T-helper 17 cell (primary cell): Measurements from ENCODE around the gene PCSK2. TPM values are rescaled to one million over a fixed set of nuclear protein-coding genes. Genes with fewer than 3 reads are reported as not detected.
A peak's percentile ranks its signal among the peaks of the same experiment; 100 is the strongest.

Source experiments
- ATAC-seq: fragments of 150-1000 bp; cut with Tn5 transposase; 2 replicates; pipeline ENCODE4 v1.10.0; 2021; ENCODE audit warnings: mild to moderate bottlenecking, moderate library complexity
- DNase-seq, 3 donors: peaks; one replicate each; pipeline versions ENCODE4 v3.0.0 to v3.0.0-alpha.2; 2020 to 2021
- H3K9me3 ChIP-seq: one replicate; pipeline ENCODE4 v1.7.0; 2013; ENCODE audit warnings: low read length, mild to moderate bottlenecking; ENCODE audit not compliant: control insufficient read depth, poor library complexity, severe bottlenecking
- H3K27ac Mint-ChIP-seq: one replicate; pipeline ENCODE4 v1.8.0; 2022; ENCODE audit warnings: mild to moderate bottlenecking, moderate library complexity, mixed read lengths
- H3K27me3 Mint-ChIP-seq: one replicate; pipeline ENCODE4 v1.8.0; 2022; ENCODE audit warnings: mixed read lengths
- H3K36me3 Mint-ChIP-seq: one replicate; pipeline ENCODE4 v1.8.0; 2022; ENCODE audit warnings: low read depth, mixed read lengths
- H3K4me1 Mint-ChIP-seq: one replicate; pipeline ENCODE4 v1.8.0; 2022; ENCODE audit warnings: mild to moderate bottlenecking, mixed read lengths
- H3K4me3 Mint-ChIP-seq: one replicate; pipeline ENCODE4 v1.8.0; 2022; ENCODE audit warnings: mild to moderate bottlenecking, moderate library complexity, mixed read lengths
- total RNA-seq, 4 donors: library from RNA in 2 of 4; stranded (reverse) in 2 of 4; gene quantifications; one replicate each; pipeline ENCODE4 v1.2.3 and lab custom pipeline; 2022 to 2026

The PCSK2 gene
- total RNA-seq, 2 donors from 2014 or later = not detected

DNA sequence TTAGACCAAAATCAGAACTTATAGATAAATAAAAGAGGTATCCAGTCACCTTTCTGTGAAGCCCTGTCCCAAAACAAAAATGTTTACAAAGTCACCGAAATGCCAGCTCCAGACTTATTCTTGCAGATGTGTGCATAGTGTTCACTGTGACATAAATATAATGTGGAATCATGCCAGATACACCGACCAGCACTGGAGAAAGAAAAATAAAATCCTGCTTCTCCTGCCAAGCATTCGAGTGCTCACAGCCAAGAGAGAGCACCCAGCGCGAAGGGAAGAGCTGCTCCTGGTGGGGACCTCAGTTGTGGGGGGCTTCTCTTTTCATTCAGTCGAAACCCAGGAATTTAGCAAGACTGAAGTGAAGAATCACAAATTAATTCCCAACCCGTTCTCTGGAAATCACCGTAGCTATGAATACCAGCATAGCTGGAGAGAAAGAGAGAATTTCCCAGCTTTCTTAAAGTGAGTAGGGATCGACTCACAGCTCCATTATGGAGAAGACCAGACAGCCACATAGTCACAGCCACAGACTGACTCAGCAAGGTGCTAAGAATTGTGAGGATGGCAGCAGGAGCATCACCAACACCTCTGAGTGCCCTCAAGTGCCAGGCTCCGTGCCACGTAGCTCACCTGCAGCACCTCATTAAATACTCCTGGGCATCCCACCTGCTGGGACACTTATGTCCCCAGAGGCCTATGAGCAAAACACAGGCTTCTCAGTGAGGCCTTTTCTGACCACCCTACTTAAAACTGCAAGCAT, 271.2 kb downstream of the PCSK2 start:
- H3K9me3 ChIP-seq = no peaks in the 10 kb centered on the region
- H3K4me1 Mint-ChIP-seq = no peaks in the 10 kb centered on the region
- no peaks in the 10 kb centered on the region for H3K27me3 Mint-ChIP-seq
- no peak overlapping the region for H3K27ac Mint-ChIP-seq
- no peaks in the 10 kb centered on the region for H3K36me3 Mint-ChIP-seq
- DNase-seq (no peak), ATAC-seq (no peak)
- H3K4me3 Mint-ChIP-seq = no peak overlapping the region

DNA sequence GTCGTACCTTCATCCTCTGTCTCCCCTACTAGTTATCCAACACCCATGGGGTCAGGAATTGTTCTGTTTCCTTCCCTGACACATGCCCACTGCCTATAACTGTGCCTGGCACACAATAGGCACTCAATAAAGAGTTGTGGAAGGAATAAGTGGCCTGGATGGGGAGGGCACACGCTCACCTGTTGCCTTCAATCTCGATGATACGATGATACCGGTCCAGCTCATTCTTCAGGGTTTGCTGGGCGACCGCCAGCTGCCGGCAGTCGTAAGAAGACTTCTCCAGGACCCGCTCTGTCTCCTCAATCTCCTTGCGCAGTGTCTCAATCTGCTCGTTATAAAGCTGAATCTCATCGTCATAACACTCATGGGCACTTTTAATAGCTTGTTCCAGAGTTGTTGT, 271.8 kb downstream of the PCSK2 start:
- Mint-ChIP-seq H3K27me3 (no peaks in the 10 kb centered on the region), H3K36me3 (no peaks in the 10 kb centered on the region), H3K4me1 (peaks cover 4% of the 10 kb centered on the region), H3K27ac (no peak overlapping the region), H3K4me3 (no peak overlapping the region)
- H3K9me3 ChIP-seq = no peaks in the 10 kb centered on the region
- DNase-seq (no peak), ATAC-seq (no peak)

DNA sequence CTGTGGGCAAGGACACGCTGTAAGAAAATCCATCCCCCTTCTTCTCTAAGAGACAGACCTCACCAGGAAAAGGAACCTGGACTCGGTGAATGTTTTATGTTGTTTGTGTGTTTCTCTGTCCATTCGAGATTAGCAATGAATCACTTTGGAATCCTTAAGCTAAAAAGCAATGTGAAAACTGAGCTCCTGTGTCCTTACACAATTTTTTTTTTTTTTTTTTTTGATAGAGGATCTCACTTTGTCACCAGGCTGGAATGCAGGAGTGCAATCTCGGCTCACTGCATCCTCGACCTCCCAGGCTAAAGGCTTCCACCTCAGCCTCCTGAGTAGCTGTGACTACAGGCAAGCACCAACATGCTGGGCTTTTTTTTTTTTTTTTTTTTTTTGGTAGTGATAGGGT, 272.2 kb downstream of the PCSK2 start:
- DNase-seq (no peak), ATAC-seq (no peak)
- Mint-ChIP-seq H3K4me1 (peaks cover 5% of the 10 kb centered on the region), H3K36me3 (no peaks in the 10 kb centered on the region), H3K27ac (no peak overlapping the region), H3K27me3 (no peaks in the 10 kb centered on the region), H3K4me3 (no peak overlapping the region)
- H3K9me3 ChIP-seq = no peaks in the 10 kb centered on the region

DNA sequence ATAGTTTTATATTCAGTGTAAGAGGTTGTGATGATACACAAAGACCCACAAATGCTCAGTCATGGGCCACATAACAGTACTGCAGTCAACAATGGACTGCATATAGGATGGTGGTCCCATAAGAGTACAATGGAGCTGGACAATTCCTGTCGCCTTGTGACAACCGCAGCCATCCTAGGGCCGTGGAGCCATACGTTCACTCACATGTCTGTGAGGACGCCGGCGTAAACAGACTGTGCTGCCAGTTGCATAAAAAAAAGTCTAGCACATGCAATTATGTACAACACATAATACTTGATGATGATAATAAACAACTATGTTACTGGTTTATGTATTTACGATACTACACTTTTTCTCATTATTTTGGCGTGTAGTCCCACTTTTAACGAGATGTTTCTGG, 273.4 kb downstream of the PCSK2 start:
- Mint-ChIP-seq H3K4me1 (peaks cover 10% of the 10 kb centered on the region), H3K36me3 (no peaks in the 10 kb centered on the region), H3K27ac (no peak overlapping the region), H3K4me3 (no peak overlapping the region), H3K27me3 (no peaks in the 10 kb centered on the region)
- DNase-seq (no peak), ATAC-seq (no peak)
- no peaks in the 10 kb centered on the region for H3K9me3 ChIP-seq

DNA sequence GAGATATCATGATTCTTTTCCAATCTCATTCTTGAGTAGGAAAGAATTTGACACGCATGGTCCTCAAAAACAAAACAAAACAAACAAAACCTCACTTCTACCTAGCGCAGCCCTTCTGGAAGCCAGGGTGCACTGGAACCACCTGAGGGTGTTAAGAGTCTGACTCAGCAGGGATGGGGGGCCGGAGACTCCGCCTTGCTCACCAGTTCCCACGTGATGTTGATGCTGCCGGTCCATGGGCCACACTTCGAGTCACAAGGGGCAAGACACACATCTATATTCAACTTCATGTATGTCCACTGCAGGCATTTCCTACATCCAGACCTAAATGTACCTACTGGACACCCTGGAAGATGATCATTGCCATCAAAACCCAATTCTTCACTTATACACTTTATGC, 274.0 kb downstream of the PCSK2 start:
- no peak for ATAC-seq
- Mint-ChIP-seq H3K27ac (no peak overlapping the region), H3K4me1 (peaks cover 16% of the 10 kb centered on the region), H3K27me3 (no peaks in the 10 kb centered on the region), H3K4me3 (no peak overlapping the region), H3K36me3 (no peaks in the 10 kb centered on the region)
- DNase-seq = no peak
- H3K9me3 ChIP-seq = no peaks in the 10 kb centered on the region

DNA sequence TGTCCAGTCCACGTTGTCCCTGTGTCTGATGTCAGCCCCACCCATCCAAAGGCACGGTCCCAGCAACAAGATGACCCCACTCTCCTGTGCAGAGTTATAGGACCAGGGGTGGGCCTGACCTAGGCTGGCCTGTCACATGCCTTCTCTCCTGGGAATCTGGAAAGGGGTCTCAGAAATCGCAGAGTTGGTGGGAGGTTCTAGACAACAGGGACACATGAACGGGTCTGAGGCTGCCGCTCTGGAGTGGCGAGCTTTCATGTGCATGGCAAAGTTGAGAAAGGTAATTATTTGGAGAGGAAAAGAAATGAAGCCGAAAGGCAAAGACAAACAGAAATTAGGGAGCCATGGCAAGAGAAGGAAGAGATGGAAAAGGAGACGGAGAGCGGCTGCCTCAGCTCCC, 274.9 kb downstream of the PCSK2 start:
- Mint-ChIP-seq H3K4me1 (peaks cover 21% of the 10 kb centered on the region), H3K36me3 (no peaks in the 10 kb centered on the region), H3K27me3 (no peaks in the 10 kb centered on the region), H3K27ac (no peak overlapping the region), H3K4me3 (no peak overlapping the region)
- DNase-seq = no peak
- H3K9me3 ChIP-seq = no peaks in the 10 kb centered on the region
- ATAC-seq = no peak

DNA sequence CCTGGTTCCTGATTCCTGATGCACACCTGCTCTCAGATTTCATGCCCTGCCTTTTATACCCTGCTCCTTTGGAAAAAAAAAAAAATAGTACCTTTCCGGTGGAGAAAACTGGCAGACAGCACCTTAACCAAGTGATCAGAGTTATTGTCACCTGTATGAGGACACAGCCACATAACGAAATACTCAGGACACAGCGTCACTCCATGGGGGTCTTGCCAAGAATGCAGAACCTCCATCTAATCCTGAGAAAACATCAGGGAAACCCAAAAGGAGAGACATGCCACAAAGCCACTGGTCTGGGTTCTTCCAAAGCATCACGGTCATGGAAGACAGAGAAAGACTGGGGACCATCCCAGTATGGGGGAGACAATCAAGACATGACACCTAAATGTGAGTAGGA, 275.3 kb downstream of the PCSK2 start:
- DNase-seq (no peak), ATAC-seq (no peak)
- no peaks in the 10 kb centered on the region for H3K27me3 Mint-ChIP-seq
- no peak overlapping the region for H3K27ac Mint-ChIP-seq
- H3K9me3 ChIP-seq = no peaks in the 10 kb centered on the region
- H3K4me3 Mint-ChIP-seq = no peak overlapping the region
- peaks cover 22% of the 10 kb centered on the region for H3K4me1 Mint-ChIP-seq
- no peaks in the 10 kb centered on the region for H3K36me3 Mint-ChIP-seq

DNA sequence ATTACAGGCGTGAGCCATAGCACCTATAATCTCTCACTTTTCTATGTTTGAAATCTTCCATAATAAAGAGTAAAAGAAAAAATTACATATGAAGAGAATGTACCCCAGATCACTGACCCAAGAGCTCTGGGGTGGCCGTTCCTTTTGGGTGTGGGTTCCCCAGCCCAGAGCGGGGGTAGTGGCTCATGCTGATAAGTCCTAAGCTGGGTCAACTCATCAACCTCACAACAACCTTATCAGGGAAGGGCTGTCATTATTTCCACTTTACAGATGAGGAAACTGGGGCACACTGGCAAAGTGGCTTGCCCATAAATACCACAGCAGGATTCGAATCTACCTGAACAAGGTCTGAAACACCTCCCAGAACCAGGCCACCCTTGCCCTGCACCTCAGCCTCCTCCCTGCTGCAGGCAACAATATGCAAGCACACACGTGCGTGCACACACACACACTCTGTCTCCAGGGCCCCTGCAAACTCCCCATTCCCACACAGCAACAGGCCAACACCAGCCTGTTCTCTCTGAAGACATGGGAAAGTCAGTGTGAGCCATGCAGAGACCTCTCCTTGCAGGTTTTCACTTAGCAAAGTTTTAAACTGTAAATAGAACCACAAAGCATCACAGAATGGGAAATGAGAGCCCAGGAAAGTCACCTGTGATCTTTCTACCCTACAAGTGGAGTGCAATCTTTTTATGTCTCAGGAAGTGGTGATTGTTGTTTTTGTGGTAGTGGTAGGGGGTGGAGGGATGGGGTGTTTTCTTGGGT, 276.6 kb downstream of the PCSK2 start:
- H3K36me3 Mint-ChIP-seq = no peaks in the 10 kb centered on the region
- peak overlapping the region; percentile 57 for H3K4me3 Mint-ChIP-seq
- no peaks in the 10 kb centered on the region for H3K27me3 Mint-ChIP-seq
- H3K9me3 ChIP-seq = no peaks in the 10 kb centered on the region
- ATAC-seq (no peak), DNase-seq (no peak)
- peak overlapping the region; percentile 43 for H3K27ac Mint-ChIP-seq
- peaks cover 26% of the 10 kb centered on the region for H3K4me1 Mint-ChIP-seq

DNA sequence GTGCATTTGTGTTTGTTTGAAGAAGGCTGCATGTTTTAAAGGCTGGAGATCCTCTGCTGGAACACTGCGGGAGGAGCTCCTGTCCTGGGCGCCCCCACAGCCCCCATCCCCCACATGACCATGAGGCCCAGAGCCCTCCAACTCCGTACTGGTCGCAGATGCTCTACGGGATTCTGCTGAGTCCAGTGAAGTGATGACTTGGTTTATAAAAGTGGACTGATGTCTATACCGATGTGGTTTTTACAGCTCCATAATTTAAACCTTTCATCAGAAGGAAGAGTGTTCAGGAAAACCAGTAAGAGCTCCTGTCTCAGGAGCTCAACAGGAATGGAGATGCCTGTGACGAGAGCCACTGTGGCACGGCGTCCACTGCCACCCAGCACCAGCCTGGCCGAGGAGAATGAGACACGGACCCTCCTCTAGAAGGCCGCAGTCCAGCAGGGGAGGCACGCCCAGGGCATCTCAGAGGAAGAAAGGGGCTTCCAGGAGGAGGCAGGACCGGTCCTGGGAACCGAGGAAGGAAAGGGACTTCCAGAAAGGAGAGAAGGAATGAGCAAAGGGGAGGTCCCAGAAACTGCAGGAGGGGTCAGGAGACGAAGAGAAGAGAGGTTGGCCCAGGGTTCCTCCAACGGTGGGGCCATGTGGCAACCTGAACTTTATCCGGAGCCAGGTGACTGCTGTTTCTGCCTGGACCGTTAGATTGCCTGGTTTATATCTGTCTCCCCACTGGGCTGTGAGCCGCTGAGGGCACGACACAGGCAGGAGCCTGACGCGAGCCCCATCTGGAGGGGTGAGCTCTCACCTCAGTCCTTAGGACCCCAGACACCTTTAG, 277.4 kb downstream of the PCSK2 start:
- peak; percentile 40 for ATAC-seq
- Mint-ChIP-seq H3K27ac (peak overlapping the region; percentile 86), H3K4me3 (peak overlapping the region; percentile 90), H3K4me1 (peaks cover 26% of the 10 kb centered on the region), H3K27me3 (no peaks in the 10 kb centered on the region), H3K36me3 (no peaks in the 10 kb centered on the region)
- no peak for DNase-seq
- no peaks in the 10 kb centered on the region for H3K9me3 ChIP-seq

DNA sequence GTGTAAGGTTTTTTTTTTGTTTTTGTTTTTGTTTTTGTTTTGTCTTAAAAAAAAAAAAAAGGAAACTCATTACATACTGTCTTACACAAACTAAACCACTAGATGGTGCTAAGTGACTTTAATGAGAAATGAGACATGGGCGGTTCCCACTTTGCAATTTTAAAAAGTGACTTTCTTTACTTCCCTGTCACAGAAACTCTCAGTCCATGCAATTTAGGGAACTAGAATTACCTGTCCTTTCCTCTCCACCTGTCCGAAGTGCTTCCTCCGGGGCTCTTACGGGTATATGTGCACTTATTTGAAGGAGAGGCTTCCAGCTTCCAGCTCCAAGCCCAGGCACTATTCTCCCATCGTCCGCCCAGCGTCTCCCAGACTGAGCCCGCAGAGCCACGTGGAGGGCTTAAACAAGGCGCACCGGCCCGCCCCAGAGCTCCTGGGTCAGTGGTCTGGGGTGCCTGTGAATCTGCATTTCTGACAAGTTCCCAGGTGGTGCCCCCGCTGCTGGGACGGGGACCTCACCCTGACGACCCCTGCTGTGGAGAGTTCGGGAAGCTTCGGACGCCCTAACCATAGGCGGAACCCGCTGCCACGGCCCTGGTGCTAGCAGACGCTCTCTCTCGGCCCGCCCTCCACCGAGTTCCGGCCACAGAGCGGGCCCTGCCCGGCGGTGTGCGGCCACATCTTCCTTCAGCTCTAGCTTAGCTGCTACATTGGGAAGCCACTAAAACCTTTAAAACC, 278.2 kb downstream of the PCSK2 start:
- peak in 2 of 3 donors; percentile 21 to 31 for DNase-seq
- peaks cover 28% of the 10 kb centered on the region for H3K4me1 Mint-ChIP-seq
- H3K27ac Mint-ChIP-seq = peak overlapping the region; percentile 86
- H3K9me3 ChIP-seq = no peaks in the 10 kb centered on the region
- no peaks in the 10 kb centered on the region for H3K36me3 Mint-ChIP-seq
- H3K27me3 Mint-ChIP-seq = no peaks in the 10 kb centered on the region
- ATAC-seq = peak; percentile 79
- H3K4me3 Mint-ChIP-seq = peak overlapping the region; percentile 90

DNA sequence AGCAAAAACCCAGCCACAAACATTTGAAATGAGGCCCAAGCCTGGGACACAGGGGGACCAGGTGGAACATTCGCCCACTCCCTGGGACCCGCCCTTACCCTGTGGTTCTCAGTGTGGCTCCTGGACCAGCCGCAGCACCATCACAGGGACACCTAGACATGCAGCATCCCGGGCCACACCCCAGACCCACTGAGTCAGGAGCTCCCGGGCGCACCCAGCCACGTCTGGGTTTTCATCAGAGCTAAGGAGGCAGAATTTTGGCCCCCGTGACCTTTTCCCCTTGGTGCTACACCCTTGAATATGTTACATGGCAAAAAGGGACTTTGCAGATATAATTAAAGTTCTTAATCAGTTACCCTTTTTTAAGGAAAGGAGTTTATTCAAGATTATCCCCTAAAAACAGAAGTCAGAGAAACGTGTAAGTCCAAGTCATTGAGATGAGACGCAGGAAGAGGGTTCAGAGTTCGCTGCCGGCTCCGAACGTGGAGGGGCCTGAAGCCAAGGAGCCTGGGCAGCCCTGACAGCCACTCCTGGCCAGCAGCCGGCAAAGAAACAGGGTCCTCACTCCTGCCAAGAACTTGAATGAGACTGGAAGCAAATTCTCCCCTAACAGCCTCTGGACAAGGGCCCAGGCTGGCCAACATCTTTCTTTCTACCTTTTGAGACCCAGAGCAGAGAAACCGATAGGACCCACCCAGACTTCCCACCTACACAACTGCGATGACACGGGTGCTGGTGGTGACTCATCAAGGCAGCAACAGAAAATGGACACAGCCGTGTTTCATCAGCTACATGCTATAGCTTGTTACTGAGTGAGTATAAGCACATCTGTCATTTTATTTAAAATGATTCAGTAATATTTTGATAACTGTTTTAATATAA, 279.0 kb downstream of the PCSK2 start:
- Mint-ChIP-seq H3K27me3 (no peaks in the 10 kb centered on the region), H3K27ac (peak overlapping the region; percentile 86), H3K4me1 (peaks cover 31% of the 10 kb centered on the region), H3K4me3 (peak overlapping the region; percentile 90), H3K36me3 (no peaks in the 10 kb centered on the region)
- no peak for DNase-seq
- ATAC-seq = no peak
- H3K9me3 ChIP-seq = no peaks in the 10 kb centered on the region

DNA sequence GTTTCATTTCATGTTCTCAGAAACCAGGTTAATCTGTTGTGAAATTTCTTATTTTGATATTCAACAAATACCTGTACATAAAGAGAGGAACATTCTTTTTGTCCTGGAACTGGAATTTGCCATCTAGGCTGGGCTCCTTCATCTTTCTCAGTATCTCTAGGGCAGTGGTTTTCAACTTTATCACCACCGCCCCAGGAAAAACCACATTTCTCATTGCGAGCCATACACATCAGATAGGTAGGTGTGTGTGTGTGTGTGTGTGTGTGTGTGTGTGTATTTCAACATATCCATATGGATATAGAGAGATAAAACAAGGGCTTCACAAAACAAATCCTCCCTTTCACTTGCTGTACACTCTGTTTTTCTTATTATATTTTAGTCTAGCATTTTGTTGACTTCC, 280.2 kb downstream of the PCSK2 start:
- no peak for ATAC-seq
- Mint-ChIP-seq H3K4me3 (peak overlapping the region; percentile 41), H3K4me1 (peaks cover 39% of the 10 kb centered on the region), H3K27ac (peak overlapping the region; percentile 67), H3K36me3 (no peaks in the 10 kb centered on the region), H3K27me3 (no peaks in the 10 kb centered on the region)
- H3K9me3 ChIP-seq = no peaks in the 10 kb centered on the region
- no peak for DNase-seq
